T-helper 2 cell treated with Interferon-gamma antibody and Interleukin-4, amounts not matched to agents 100 ng/mL and 5 ng/mL, for 36 hours (primary cell): ENCODE results near the gene PRMT7. TPM values are rescaled to one million over a fixed set of nuclear protein-coding genes. Genes with fewer than 3 reads are reported as not detected.

Experiments
- intact Hi-C: fragments of 100-400 bp; cut with micrococcal nuclease; formaldehyde crosslinking; loops from one replicate; pipeline ENCODE4 v1.15.1; 2023
- total RNA-seq: library from RNA; stranded (reverse); gene quantifications from 2 replicates; pipeline ENCODE4 v1.2.3, GENCODE V29; 2022

PRMT7 gene
- total RNA-seq, 1 donor from 2014 or later = 65.4 TPM

DNA sequence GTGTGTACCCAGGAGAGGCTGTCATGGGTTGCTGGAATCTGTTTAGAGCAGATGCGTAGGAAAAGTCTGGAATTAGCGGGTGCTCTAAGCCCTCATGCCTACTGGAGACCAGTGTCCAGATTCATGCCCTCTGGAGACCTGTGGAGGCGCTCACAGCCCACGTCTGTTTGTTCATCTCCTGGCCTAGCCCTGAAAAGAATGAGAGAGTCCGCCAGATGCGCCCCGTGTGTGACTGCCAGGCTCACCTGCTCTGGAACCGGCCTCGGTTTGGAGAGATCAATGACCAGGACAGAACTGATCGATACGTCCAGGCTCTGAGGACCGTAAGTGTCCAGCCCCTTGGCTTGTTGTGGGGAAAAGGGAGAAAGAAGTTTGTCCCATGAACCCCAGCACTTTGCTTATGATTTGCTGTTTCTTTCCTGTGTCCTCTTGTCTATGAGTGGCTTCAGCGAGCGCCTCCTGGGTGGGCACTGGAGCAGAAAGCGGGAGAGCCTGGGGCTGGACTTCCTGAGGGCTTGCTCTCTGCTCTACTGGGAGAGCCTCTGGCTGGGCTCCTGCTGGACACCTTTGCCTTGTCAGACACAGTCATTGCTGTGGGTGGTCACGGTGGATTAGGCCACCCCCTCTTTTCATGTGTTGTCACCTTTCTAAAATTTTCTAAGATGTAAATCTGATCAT lies 35.3 kb downstream of the PRMT7 start:
- intact Hi-C loops = no loop called here

- intact Hi-C loops = no loop called here
Measured at GRCh38 chr16:68346892-68347480, 36.2 kb downstream of the PRMT7 start.

- intact Hi-C loops = no loop called here
Measured at GRCh38 chr16:68347605-68348004, 36.8 kb downstream of the PRMT7 start.

DNA sequence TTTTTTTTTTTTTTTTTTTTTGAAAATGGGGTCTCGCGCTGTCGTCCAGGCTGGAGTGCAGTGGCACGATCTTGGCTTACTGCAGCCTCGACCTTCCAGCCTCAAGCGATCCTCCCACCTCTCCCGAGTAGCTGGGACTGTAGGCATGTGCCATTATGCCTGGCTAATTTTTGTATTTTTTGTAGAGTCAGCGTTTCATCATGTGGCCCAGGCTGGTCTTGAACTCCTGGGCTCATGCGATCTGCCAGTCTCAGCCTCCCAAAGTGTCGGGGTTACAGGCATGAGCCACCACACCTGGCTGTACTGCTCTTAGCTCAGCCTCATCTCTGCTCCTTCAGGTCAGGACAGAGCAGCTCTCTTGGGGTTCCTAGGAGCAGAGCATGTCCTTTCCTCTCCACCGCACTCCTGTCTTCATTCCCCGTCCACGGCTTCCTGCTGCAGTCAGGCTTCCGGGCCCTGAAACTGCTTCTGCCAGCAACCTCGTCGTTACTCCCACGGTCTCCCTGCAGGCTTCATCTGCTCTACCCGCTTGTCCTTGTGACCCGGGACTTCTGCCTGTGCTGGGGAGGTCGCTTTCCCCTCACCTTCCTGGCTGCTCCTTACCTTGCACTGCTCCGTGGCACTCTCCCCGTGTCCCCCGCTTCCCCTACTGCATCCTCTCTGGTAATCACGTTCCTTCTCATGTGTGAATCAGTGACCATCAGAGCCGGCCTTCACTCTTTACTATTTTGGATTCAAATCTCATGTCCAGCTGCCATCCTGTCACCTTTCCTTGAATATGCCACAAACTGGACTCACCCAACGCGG lies 38.0 kb downstream of the PRMT7 start:
- intact Hi-C loops = no loop called here

- intact Hi-C loops = no loop called here
Measured at GRCh38 chr16:68349838-68350410, 39.1 kb downstream of the PRMT7 start.

DNA sequence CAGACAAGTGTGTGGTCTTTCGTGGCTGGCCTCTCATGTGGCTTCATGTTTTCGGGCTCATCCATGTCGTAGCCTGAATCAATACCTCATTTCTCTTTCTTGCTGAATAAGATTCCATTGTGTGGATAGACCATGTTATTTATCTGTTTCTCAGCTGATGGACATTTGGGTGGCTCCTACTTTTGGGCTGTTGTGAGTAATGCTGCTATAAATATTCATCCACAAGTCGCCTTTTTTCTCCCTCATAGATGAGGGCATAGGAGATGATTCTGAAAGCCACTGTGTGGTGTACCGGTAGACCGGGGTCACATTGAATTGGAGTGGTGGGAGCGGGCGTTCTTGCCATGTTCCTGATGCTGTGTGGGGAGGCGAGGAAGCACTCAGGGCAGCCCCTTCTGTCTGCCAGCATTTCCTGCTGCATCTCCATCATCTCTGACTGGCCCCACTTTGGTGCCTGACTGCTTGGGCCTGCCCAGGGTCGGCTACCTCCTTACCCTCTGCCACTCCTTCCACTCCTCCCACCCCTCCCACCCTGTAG lies 40.1 kb downstream of the PRMT7 start:
- intact Hi-C loops = no loop called here

- intact Hi-C loops = no loop called here
Measured at GRCh38 chr16:68351463-68351862, 40.6 kb downstream of the PRMT7 start.

DNA sequence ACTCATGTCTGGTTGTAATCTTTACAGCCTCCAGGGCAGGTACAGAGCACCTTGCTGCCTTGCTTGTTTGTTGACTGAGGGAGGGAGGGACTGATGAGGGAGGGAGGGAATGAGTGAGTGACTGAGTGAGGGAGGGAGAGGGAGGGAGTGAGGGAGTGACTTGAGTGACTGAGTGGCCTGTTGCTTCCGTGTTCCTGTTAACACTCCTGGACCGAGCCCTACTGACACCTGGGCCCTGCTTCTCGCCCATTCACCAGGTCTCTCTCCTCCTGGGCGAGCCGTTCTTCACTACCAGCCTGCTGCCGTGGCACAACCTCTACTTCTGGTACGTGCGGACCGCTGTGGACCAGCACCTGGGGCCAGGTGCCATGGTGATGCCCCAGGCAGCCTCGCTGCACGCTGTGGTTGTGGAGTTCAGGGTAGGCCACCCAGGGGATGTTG lies 41.2 kb downstream of the PRMT7 start:
- intact Hi-C loops = no loop called here

DNA sequence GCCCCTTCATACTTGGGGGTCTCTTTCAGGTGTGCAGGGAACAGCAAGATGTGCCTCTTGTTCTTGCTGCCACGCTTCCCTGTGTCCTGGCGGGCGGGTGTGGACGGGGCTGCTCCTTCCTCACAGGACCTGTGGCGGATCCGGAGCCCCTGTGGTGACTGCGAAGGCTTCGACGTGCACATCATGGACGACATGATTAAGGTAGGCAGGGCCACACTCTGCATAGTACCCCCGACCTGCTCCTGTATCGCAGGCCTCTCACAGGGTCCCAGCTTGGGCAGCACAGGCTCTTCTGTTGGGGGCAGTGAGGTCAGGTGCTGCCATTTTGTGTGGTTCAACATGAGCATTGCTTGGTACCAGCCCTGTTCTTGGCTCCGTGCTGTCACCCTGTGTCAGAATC lies 42.5 kb downstream of the PRMT7 start:
- intact Hi-C loops = no loop called here

DNA sequence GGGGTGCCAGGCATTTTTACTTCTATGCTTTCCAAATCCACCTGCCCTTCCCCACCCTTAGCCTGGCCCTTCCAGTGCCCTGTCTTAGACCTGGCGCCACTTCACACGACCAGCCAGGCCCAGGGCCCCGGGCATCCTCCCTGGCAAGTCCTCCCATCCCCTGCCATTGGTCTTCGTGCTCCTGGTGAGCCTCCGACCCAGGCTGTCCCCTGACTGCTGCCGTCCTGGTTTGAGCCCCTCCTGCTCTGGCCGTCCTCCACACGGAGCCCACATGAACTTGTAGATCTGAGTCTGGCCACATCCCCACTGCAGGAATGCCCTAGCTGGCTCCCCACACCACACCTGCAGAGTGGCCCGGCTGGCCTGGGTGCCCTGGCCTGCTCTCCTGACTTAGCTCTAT lies 44.0 kb downstream of the PRMT7 start:
- intact Hi-C loops = no loop called here

DNA sequence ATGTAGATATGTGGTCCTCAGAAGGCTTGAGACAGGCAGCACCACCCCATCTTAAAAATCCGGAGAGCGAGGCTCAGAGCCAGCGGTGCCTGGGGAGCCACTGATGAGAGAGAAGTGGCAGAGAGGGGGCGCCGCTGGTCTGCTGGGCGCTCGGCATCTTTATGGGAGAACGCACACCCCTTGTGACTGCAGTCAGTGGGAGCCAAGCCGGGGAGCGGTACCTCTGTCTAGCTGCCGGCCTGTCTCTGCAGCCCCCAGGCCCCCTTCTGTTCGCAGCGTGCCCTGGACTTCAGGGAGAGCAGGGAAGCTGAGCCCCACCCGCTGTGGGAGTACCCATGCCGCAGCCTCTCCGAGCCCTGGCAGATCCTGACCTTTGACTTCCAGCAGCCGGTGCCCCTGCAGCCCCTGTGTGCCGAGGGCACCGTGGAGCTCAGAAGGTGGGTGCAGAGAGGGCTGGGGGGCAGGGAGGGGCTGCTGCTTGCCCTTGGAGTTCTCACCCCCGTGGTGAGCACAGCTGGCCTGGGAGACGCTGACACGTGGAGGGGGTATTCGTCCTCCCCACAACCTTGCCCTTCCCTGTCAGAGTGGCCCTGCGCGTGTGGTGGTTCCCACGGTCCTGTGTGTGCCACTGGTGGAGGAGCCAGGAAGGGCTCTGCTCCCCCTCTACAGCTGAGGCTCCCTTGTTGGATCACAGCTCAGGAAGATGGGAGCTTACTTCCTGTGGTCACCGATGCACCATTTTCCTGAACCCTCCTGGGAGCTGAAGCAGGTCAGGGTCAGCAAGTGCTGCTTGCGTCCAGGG lies 44.8 kb downstream of the PRMT7 start:
- intact Hi-C loops = loop anchor here (1.0 kb wide), 1 partner anchor 62 kb away; no protein-coding TSS in a partner anchor

- intact Hi-C loops = loop anchor here (1.0 kb wide), 1 partner anchor 61 kb away; no protein-coding TSS in a partner anchor
Measured at GRCh38 chr16:68356249-68356918, 45.6 kb downstream of the PRMT7 start.

- intact Hi-C loops = loop anchor here (1.0 kb wide), 1 partner anchor 60 kb away; no protein-coding TSS in a partner anchor
Measured at GRCh38 chr16:68356919-68357286, 46.1 kb downstream of the PRMT7 start.

DNA sequence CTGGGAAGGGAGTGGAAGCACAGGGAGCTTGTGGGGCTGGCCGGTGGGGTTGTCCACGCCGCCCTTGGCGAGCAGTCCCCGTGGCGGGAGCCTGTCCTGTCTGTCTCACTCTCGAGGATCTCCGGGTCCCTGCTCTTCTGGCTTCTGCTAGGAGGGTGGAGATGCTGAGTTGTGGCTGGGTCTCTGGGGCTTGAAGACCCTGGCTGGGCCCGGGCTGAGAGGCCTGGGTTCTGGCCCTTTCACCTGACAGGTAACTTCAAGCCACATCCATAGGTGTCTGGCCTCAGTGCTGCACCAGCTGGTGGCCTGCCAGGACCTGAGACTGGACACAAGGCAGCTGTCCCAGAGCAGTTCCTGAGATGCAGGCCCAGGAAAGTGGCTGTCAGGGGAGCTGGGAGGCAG lies 46.7 kb downstream of the PRMT7 start:
- intact Hi-C loops = no loop called here

DNA sequence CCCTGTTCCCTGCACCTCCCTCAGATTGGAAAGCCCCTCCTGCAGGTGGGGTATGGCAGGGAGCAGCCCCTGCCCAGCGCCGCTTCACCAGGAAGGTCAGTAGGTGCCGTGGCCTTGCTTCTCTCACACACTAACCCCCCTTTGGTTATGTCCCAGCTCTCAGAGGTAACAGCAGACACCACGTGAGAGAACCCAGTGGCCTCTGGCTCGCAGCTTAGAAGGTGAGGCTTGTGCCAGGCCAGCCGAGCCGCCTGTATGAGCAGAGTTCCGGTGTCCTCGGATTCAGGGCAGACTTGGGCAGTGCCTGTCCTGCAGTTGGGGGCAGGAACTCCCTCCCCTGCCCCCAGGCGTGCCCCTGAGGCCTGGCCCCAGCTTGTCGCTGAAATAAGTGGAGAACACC lies 47.1 kb downstream of the PRMT7 start:
- intact Hi-C loops = no loop called here

DNA sequence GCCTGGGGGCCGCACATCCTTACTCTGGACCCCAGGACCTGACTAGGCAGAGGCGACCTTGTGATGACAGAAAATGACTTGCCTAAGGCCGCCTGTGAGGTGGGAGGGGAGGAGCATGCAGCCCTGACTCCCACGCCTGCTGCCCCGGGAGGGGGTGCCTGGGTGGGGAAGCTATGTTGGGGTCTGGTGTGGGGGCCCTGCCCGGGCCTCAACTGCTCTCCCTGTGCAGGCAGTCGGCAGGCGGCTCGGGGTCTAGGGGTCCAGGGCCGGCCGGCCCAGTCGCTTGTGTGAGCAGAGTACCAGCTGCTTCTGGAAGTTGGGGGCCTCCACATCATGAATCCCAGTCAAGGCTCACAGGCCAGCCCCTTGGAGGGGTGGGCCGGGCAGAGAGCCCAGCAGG lies 48.1 kb downstream of the PRMT7 start:
- intact Hi-C loops = no loop called here

- intact Hi-C loops = no loop called here
Measured at GRCh38 chr16:68359398-68360191, 48.8 kb downstream of the PRMT7 start.

- intact Hi-C loops = no loop called here
Measured at GRCh38 chr16:68360547-68360946, 49.7 kb downstream of the PRMT7 start.

GRCh38 chr16:68360956-68361355 lies 50.1 kb downstream of the PRMT7 start:
- intact Hi-C loops = no loop called here
